ENCODE measurements around the gene OR9Q1.

GRCh38 chr11:57974132-57974531, 49.5 kb upstream of the OR9Q1 start:
- no peak for TF ChIP-seq CTCF (IDR thresholded peaks at IDR 0.05)
- no peak for TF ChIP-seq POLR2AphosphoS5 (IDR thresholded peaks at IDR 0.05)
- no peak for TF ChIP-seq EP300 (IDR thresholded peaks at IDR 0.05)
- no peak for TF ChIP-seq POLR2A (IDR thresholded peaks at IDR 0.05)
